ENCODE measurements around the gene WDR36.
A peak's percentile ranks its signal among the peaks of the same experiment; 100 is the strongest.

The WDR36 gene

GRCh38 chr5:111144352-111144930 is 52.3 kb downstream of the WDR36 start:
- DNase-seq (ENCODE audit: insufficient read length, low spot score) (no peak), FAIRE-seq (peak; percentile 25)
- TF ChIP-seq, protein P1, sequence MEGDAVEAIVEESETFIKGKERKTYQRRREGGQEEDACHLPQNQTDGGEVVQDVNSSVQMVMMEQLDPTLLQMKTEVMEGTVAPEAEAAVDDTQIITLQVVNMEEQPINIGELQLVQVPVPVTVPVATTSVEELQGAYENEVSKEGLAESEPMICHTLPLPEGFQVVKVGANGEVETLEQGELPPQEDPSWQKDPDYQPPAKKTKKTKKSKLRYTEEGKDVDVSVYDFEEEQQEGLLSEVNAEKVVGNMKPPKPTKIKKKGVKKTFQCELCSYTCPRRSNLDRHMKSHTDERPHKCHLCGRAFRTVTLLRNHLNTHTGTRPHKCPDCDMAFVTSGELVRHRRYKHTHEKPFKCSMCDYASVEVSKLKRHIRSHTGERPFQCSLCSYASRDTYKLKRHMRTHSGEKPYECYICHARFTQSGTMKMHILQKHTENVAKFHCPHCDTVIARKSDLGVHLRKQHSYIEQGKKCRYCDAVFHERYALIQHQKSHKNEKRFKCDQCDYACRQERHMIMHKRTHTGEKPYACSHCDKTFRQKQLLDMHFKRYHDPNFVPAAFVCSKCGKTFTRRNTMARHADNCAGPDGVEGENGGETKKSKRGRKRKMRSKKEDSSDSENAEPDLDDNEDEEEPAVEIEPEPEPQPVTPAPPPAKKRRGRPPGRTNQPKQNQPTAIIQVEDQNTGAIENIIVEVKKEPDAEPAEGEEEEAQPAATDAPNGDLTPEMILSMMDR (IDR thresholded peaks at IDR 0.05; ENCODE audit: insufficient read depth, missing control alignments) = no peak

DNA sequence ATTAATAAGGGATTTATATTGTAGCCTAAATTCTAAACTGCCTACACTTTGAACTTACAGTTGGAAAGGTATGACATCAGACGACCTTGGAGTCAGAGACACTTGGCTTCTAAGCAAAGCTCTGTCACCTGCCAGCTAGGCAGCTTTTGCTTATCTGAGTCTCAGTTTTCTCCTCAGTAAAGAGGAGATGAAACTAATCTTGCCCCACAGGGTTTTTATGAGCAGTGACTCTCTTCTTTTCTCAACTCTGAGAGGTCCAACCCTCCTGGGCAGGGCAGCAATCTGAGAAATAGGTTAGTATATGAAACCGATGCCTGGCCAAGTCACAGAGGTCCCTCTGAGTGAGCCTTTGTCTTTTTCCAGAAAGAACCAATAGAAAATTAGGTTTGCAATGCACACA is 53.9 kb downstream of the WDR36 start:
- DNase-seq (ENCODE audit: insufficient read length, low spot score) (no peak), FAIRE-seq (no peak)
- TF ChIP-seq, protein P1 (IDR thresholded peaks at IDR 0.05; ENCODE audit: insufficient read depth, missing control alignments) = no peak

- FAIRE-seq = no peak
Measured at GRCh38 chr5:111147502-111147901, 55.4 kb downstream of the WDR36 start.

DNA sequence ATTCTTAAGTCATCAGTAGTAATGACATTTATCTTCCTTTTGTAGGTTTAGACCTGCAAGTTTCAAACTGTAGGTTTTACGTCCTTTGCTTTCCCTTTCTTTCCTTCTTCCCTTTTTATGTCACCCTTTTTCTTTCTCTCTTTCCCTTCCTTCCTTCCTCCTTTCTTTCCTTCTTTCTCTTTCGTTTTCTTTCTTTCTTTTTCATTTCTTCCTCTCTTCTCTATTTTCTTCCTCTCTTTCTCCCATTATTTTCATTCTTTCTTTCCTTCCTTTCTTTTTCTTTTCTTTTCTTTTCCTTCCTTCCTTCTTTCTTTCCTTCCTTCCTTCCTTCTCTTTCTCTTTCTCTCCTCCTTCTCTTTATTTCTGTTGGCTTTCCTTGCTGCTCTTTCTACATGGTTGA is 59.9 kb downstream of the WDR36 start:
- DNase-seq (ENCODE audit: insufficient read length, low spot score) (no peak), FAIRE-seq (no peak)
- TF ChIP-seq, protein P1 (IDR thresholded peaks at IDR 0.05; ENCODE audit: insufficient read depth, missing control alignments) = no peak

More at GRCh38 chr5:111147502-111147901, 55.4 kb downstream of the WDR36 start:
- no peak for DNase-seq (ENCODE audit: insufficient read length, low spot score)
- TF ChIP-seq, protein P1 (IDR thresholded peaks at IDR 0.05; ENCODE audit: insufficient read depth, missing control alignments) = no peak

DNA sequence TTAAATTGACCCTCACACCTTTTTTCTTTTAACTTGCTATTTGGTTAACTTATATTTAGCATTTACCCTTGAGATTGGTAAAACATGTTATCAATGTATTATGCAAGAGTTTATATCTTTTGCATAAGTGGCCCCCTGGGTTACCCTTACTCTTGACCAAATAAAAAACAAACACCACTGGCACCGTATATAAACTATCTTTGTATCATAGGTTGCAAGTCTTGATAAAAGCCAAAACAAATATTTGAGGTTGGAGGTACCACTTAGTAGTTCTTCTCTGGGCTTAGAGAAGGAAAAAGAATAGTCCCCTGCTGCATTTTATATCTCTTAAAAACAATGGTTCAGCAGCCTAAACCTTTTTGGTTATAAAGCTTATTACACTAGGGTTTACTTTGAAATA is 61.3 kb downstream of the WDR36 start:
- FAIRE-seq = no peak
- no peak for DNase-seq (ENCODE audit: insufficient read length, low spot score)
- TF ChIP-seq, protein P1 (IDR thresholded peaks at IDR 0.05; ENCODE audit: insufficient read depth, missing control alignments) = no peak

DNA sequence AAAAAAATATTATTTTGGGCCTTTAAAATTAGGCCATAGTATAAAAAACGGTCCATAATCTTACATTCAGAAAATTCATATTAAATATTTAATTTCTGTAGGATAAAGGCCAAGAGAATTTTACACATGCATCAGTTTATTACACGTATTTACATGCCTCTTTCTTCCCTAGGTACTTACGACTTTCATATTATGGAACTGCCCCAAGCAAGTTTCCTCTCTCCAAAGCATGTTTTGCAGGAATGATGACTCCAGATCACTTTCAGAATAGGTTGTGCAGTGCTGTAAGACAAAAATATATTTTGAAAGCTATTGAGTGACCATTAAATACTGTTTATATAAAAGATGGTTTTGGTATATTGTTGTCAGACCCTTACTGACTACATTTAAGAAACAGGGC is 61.8 kb downstream of the WDR36 start:
- no peak for FAIRE-seq
- TF ChIP-seq, protein P1 (IDR thresholded peaks at IDR 0.05; ENCODE audit: insufficient read depth, missing control alignments) = no peak
- DNase-seq (ENCODE audit: insufficient read length, low spot score) = no peak

DNA sequence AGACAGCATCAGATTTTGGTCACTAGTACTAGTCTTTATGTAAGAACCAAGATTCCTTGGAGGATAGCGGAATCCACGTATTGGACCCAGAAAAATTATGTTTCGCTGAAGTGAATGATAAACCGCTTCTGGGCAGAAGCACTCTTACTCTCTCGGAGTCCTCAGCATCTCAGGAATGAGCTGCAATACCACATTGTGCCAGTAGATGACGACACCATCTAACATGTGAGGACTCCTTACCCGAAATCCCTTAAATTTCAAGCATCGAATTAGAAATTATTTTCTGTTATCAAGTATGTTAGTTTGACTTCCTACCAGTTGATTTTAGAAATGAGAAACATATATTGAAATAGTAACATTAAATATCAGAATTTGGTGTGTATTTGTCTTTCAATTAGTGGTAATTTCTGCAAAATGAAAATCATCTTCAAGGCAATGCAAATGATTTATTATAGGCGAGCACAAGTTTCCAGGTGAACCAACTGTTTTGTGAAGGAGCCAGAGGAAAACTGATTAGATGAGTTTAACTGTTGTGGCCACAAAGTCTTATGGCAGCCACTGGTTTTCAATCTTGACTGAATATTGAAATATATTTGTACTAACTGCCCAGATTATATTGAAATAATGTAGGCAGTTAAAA is 66.1 kb downstream of the WDR36 start:
- FAIRE-seq (peak; percentile 96), DNase-seq (ENCODE audit: insufficient read length, low spot score) (no peak)
- TF ChIP-seq, protein P1 (IDR thresholded peaks at IDR 0.05; ENCODE audit: insufficient read depth, missing control alignments) = peak; percentile 99
